ENCODE measurements around the gene TUBB1. TPM values are rescaled to one million over a fixed set of nuclear protein-coding genes. Genes with fewer than 3 reads are reported as not detected.
A peak's percentile ranks its signal among the peaks of the same experiment; 100 is the strongest.
"Not testable (repeated sequence)": the region's sequence is repeated elsewhere in the genome, so short reads cannot be mapped to it uniquely, and the experiment has no call there.

The TUBB1 gene
- total and polyA plus RNA-seq, 2 of the 13 experiments (the other 11 are each of a cell fraction or from before 2014, with no cell fraction given), result 0.11 to 57.6 TPM

DNA sequence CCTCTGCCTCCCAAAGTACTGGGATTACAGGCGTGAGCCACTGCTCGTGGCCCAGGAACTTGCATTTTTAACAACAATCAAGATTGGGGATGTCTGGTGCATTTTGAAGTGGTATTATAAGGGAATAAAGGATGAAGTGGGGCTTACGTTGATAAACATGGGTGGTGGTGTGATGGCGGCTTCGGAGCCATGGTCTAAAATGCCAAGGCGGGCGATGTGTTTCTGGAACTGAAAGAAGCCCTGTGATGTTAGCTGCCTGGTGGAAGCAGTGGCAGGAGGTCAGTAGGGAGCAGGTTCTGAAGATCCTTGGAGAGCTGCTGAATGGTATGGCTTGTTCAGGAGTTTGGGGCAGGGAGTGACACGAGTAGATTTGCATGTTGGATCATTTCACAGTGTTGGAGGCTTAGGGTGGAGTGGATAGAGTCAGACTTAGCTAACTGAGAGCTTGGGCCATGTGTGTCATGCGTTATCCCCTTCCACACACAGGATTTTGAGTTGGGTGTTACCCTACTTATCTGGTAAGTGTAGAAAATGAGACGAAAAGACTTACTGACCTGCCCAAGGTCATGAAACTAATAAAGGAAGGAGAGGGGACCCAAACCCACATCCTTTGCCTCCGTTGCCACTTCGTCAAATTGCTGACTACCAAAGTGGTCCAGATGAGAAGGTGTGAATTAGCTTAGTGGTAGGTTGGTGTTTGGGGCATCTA is 36.7 kb upstream of the TUBB1 start (continued):
- TF ChIP-seq, protein P1, sequence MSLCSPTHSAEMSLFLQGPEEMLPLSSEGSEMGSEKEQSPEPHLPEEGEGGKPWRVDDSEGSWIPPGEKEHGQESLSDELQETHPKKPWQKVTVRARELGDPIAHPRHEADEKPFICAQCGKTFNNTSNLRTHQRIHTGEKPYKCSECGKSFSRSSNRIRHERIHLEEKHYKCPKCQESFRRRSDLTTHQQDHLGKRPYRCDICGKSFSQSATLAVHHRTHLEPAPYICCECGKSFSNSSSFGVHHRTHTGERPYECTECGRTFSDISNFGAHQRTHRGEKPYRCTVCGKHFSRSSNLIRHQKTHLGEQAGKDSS (CRISPR knock-in tag; IDR thresholded peaks at IDR 0.05; ENCODE audit: borderline replicate concordance, low read depth), result 0 out of 2 replicates have a peak, but pooled peaks have one; percentile 33
- TF ChIP-seq CENPX (CRISPR knock-in tag; IDR thresholded peaks at IDR 0.05), result no peak
- 0 out of 2 replicates have a peak, but pooled peaks have one; percentile 30 for TF ChIP-seq ZNF451 (CRISPR knock-in tag; IDR thresholded peaks at IDR 0.05)
- no peak for TF ChIP-seq HOXA5 (CRISPR knock-in tag; IDR thresholded peaks at IDR 0.05)

DNA sequence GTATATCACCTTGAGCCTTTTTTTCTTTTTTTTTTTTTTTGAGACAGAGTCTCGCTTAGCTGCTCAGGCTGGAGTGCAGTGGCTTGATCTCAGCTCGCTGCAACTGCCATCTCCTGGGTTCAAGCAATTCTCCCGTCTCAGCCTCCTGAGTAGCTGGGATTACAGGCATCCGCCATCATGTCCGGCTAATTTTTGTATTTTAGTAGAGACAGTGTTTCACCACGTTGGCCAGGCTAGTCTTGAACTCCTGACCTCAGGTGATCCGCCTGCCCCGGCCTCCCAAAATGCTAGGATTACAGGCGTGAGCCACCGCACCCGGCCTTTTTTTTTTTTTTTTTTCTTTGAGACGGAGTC is 36.1 kb upstream of the TUBB1 start:
- H3K9ac ChIP-seq (ENCODE audit: insufficient read depth, low read depth, low read length); FAIRE-seq; H3K4me3 ChIP-seq (replicated peaks in 1 of 3; ENCODE audit: insufficient read depth in 1 of 3, low read depth in 2 of 3, low read length in 3 of 3); BruUV-seq (replicated peaks); H2AFZ ChIP-seq (ENCODE audit: low read length); H3K27ac ChIP-seq (ENCODE audit: extremely low read length, insufficient read depth, low read length); H3K27me3 ChIP-seq (ENCODE audit: control insufficient read depth in 1 of 2, insufficient read depth in 2 of 2, low read length in 2 of 2); CTCF ChIA-PET (ENCODE audit: low intra/inter-chr PET ratio, low total read pairs); H3K9me3 ChIP-seq (ENCODE audit: low read length); DNase-seq (ENCODE audit: low spot score); ATAC-seq; TF ChIP-seq TCF12 (IDR thresholded peaks at IDR 0.05): not testable (repeated sequence)
- H4K20me1 ChIP-seq (ENCODE audit: insufficient read depth, low read length), result peaks cover 21% of the 10 kb centered on the region
- peak overlapping the region; percentile 87 for H3K4me2 ChIP-seq (ENCODE audit: low read depth, low read length)
- in situ Hi-C loops (cut with HindIII; ENCODE audit: extremely low pct_ligation_motif_present, low pct_unique_long_range_greater_than_20kb), result loop anchor here (5.0 kb wide), 1 partner anchor 91 kb away; no protein-coding TSS in a partner anchor
- TF ChIP-seq ZNF383 (CRISPR knock-in tag; IDR thresholded peaks at IDR 0.05; ENCODE audit: borderline replicate concordance), result 0 out of 2 replicates have a peak, but pooled peaks have one; percentile 59
- TF ChIP-seq, protein P2, sequence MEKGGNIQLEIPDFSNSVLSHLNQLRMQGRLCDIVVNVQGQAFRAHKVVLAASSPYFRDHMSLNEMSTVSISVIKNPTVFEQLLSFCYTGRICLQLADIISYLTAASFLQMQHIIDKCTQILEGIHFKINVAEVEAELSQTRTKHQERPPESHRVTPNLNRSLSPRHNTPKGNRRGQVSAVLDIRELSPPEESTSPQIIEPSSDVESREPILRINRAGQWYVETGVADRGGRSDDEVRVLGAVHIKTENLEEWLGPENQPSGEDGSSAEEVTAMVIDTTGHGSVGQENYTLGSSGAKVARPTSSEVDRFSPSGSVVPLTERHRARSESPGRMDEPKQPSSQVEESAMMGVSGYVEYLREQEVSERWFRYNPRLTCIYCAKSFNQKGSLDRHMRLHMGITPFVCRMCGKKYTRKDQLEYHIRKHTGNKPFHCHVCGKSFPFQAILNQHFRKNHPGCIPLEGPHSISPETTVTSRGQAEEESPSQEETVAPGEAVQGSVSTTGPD (CRISPR knock-in tag; IDR thresholded peaks at IDR 0.05), result 0 out of 2 replicates have a peak, but pooled peaks have one; percentile 4
- 0 out of 2 replicates have a peak, but pooled peaks have one; percentile 31 for TF ChIP-seq TCF12 (CRISPR knock-in tag; IDR thresholded peaks at IDR 0.05)
- TF ChIP-seq SAFB2 (CRISPR knock-in tag; IDR thresholded peaks at IDR 0.05; ENCODE audit: borderline replicate concordance, low read depth), result 0 out of 2 replicates have a peak, but pooled peaks have one; percentile 35
- TF ChIP-seq PITX1 (CRISPR knock-in tag; IDR thresholded peaks at IDR 0.05), result 0 out of 2 replicates have a peak, but pooled peaks have one; percentile 10
- 0 out of 2 replicates have a peak, but pooled peaks have one; percentile 22 for TF ChIP-seq ZBTB38 (CRISPR knock-in tag; IDR thresholded peaks at IDR 0.05)
- TF ChIP-seq ZNF607 (CRISPR knock-in tag; IDR thresholded peaks at IDR 0.05; ENCODE audit: borderline replicate concordance), result 0 out of 2 replicates have a peak, but pooled peaks have one; percentile 40
- POLR2A ChIA-PET, result interaction anchor here (1.9 to 6.7 kb wide), 5 partner anchors 10 to 50 kb away, joined by 5 to 68 read pairs (median 10); partner anchors contain the start of gene ATP5F1E
- 95% methylated on average over 12 of the region's 12 CpGs for WGBS (ENCODE audit: low lambda C conversion rate)
- H3K36me3 ChIP-seq (replicated peaks in 1 of 2; ENCODE audit: control insufficient read depth in 1 of 2, insufficient read depth in 2 of 2, low read length in 2 of 2), result peaks cover 19 to 30% of the 10 kb centered on the region in 2 experiments
- H3K79me2 ChIP-seq (ENCODE audit: insufficient read depth, low read length), result peaks cover 49% of the 10 kb centered on the region
- peaks cover 75% of the 10 kb centered on the region for H3K4me1 ChIP-seq (ENCODE audit: insufficient read depth, low read length)
- intact Hi-C loops (cut with micrococcal nuclease; ENCODE audit: unreplicated experiment), result loop anchor here (5.0 kb wide), 2 partner anchors 34 to 91 kb away; partner anchors contain the start of gene TUBB1
